ENCODE data around the gene KIF3C.

The KIF3C gene

DNA sequence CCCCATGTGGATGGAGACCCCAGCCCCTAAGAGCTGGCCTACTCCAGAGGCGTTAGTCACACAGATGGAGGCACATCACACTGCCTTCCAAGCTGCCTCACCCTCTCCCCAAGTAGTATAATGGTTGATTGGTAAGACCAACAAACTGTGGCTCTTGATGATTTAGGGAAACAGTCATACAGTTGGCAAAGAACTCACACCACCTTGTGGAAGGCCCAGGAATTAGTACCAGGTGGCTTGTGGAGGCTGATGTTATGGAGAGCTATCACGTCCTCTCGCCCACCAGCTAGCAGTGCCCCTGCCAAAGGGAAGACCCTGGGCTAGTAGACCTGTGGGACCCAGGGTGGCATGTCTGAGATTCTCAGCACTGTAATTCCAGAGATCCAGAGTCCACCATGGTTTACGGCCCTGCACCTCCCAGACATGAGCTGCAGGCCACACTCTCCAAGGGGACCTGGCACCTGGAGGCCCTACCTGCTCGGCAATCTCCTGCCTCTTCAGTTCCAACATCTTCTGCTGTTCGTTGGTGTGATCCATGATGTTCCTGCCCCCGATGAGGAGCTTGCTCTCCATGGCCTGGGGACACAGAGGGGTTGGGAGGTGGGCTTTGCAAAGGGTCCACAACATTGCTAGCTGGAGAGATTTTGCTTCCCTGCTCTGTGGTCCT, 26.3 kb downstream of the KIF3C start:
- in situ Hi-C loops (cut with MboI; ENCODE audit: low pct_unique_long_range_greater_than_20kb, low sequenced_read_pairs, unreplicated experiment), result loop anchor here (25.0 kb wide), 1 partner anchor 506 kb away; no protein-coding TSS in a partner anchor
- TF ChIP-seq, protein P1, sequence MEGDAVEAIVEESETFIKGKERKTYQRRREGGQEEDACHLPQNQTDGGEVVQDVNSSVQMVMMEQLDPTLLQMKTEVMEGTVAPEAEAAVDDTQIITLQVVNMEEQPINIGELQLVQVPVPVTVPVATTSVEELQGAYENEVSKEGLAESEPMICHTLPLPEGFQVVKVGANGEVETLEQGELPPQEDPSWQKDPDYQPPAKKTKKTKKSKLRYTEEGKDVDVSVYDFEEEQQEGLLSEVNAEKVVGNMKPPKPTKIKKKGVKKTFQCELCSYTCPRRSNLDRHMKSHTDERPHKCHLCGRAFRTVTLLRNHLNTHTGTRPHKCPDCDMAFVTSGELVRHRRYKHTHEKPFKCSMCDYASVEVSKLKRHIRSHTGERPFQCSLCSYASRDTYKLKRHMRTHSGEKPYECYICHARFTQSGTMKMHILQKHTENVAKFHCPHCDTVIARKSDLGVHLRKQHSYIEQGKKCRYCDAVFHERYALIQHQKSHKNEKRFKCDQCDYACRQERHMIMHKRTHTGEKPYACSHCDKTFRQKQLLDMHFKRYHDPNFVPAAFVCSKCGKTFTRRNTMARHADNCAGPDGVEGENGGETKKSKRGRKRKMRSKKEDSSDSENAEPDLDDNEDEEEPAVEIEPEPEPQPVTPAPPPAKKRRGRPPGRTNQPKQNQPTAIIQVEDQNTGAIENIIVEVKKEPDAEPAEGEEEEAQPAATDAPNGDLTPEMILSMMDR (IDR thresholded peaks at IDR 0.05; ENCODE audit: extremely low read depth, insufficient read depth, missing control alignments), result no peak
- DNase-seq (ENCODE audit: low spot score), result no peak

DNA sequence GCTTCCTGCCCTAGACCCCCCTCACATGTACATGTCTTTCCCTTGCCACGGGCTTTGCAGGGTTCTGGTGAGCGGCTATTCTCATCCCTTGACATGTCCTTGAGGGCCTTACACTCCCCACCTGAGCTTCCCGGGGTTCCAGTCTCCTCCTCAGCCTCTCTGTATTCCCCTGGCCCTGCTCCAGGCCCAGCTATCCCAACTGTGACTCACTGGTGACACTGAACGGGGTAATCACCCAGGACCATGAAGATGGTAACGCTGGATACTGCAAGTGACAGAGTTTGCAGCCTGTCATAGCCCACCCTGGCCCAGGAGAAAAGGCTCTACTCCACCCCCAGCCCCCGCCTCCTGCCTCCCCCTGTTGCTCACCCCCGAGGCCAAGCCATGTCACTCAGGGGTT, 27.3 kb downstream of the KIF3C start:
- in situ Hi-C loops (cut with MboI; ENCODE audit: low pct_unique_long_range_greater_than_20kb, low sequenced_read_pairs, unreplicated experiment), result loop anchor here (25.0 kb wide), 1 partner anchor 507 kb away; no protein-coding TSS in a partner anchor
- TF ChIP-seq, protein P1 (IDR thresholded peaks at IDR 0.05; ENCODE audit: extremely low read depth, insufficient read depth, missing control alignments), result no peak
- no peak for DNase-seq (ENCODE audit: low spot score)

- in situ Hi-C loops (cut with MboI; ENCODE audit: low pct_unique_long_range_greater_than_20kb, low sequenced_read_pairs, unreplicated experiment), result loop anchor here (25.0 kb wide), 1 partner anchor 508 kb away; no protein-coding TSS in a partner anchor
- TF ChIP-seq, protein P1 (IDR thresholded peaks at IDR 0.05; ENCODE audit: extremely low read depth, insufficient read depth, missing control alignments), result no peak
- no peak for DNase-seq (ENCODE audit: low spot score)
These were observed 28.0 kb downstream of the KIF3C start for GRCh38 chr2:25954199-25954752.

DNA sequence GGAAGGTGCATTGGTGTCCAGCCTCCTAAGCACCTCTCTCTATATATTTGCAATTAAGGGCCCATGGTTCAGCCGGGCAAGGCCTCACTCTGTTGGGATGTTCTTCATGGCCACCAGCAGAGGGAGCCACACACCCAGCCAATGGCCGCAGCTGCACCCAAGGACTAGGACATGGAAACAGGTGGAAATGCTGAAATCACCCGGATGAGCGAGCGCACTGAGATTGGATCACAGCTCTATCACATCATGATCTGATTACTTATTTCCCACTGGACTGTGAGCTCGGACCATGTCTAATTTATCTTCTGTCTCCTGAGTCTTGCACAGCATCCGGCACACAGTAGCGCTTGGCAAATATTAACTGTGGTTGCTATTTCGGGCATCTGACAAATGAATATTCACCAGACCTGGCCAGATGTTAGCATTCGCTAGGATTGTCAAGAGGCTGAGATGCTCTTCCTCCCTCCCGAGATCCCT, 31.2 kb downstream of the KIF3C start:
- in situ Hi-C loops (cut with MboI; ENCODE audit: low pct_unique_long_range_greater_than_20kb, low sequenced_read_pairs, unreplicated experiment), result loop anchor here (25.0 kb wide), 1 partner anchor 511 kb away; no protein-coding TSS in a partner anchor
- TF ChIP-seq, protein P1 (IDR thresholded peaks at IDR 0.05; ENCODE audit: extremely low read depth, insufficient read depth, missing control alignments), result peak; percentile 96
- peak; percentile 81 for DNase-seq (ENCODE audit: low spot score)

GRCh38 chr2:25948437-25948836, 33.9 kb downstream of the KIF3C start:
- TF ChIP-seq, protein P1 (IDR thresholded peaks at IDR 0.05; ENCODE audit: extremely low read depth, insufficient read depth, missing control alignments), result no peak
- no peak for DNase-seq (ENCODE audit: low spot score)
- in situ Hi-C loops (cut with MboI; ENCODE audit: low pct_unique_long_range_greater_than_20kb, low sequenced_read_pairs, unreplicated experiment), result no loop called here

DNA sequence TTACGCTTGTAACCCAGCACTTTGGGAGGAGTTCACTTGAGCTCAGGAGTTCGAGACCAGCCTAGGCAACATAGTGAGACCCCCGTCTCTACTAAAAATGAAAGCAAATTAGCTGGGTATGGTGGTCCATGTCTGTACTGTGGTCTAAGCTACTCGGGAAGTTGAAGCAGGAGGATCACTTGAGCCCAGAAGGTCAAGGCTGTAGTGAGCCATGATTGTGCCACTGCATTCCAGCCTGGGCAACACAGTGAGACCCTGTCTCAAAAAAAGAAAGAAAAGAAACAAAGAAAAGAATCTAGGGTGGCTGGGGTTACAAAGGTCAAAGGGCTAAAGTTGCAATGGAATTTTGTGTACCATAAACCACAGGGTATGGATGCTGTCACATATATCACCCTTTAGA, 41.3 kb downstream of the KIF3C start:
- DNase-seq (ENCODE audit: low spot score), result no peak
- TF ChIP-seq, protein P1 (IDR thresholded peaks at IDR 0.05; ENCODE audit: extremely low read depth, insufficient read depth, missing control alignments), result no peak
- in situ Hi-C loops (cut with MboI; ENCODE audit: low pct_unique_long_range_greater_than_20kb, low sequenced_read_pairs, unreplicated experiment), result no loop called here

Data from GM13977 (cell line).